ENCODE measurements around the gene VEGFC. TPM values are rescaled to one million over a fixed set of nuclear protein-coding genes. Genes with fewer than 3 reads are reported as not detected.

VEGFC gene
- polyA plus RNA-seq, 1 donor from 2014 or later: 0.63 TPM

DNA sequence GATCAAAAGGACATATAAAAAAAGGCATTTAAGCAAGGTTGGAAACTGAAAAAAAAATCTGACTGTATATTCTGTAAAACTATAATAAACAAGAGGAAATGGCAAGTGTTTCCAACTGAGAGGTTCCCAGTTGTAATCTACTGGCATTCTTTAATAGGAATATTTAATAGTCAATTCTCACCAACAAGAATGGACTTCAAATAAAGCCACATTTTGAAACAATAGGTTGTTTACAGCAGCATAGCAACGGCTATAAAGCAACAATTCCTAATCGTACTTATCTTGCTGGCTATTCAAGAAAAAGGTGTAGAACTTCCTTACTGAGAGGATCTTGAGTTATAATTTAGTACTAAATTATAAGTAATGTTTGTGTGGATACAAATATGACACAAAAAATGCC lies 75.5 kb downstream of the VEGFC start:
- no peak overlapping the region for H3K4me3 ChIP-seq (ENCODE audit: low read length)
- no peak for TF ChIP-seq SMC3 (conservative IDR thresholded peaks at IDR 0.05; ENCODE audit: poor library complexity)
- no peak for TF ChIP-seq EP300 (conservative IDR thresholded peaks at IDR 0.05; ENCODE audit: poor library complexity, severe bottlenecking)
- TF ChIP-seq MXI1 (conservative IDR thresholded peaks at IDR 0.05; ENCODE audit: poor library complexity, severe bottlenecking): no peak
- no peak for TF ChIP-seq POLR2AphosphoS5 (IDR thresholded peaks at IDR 0.05)
- TF ChIP-seq, protein P1, sequence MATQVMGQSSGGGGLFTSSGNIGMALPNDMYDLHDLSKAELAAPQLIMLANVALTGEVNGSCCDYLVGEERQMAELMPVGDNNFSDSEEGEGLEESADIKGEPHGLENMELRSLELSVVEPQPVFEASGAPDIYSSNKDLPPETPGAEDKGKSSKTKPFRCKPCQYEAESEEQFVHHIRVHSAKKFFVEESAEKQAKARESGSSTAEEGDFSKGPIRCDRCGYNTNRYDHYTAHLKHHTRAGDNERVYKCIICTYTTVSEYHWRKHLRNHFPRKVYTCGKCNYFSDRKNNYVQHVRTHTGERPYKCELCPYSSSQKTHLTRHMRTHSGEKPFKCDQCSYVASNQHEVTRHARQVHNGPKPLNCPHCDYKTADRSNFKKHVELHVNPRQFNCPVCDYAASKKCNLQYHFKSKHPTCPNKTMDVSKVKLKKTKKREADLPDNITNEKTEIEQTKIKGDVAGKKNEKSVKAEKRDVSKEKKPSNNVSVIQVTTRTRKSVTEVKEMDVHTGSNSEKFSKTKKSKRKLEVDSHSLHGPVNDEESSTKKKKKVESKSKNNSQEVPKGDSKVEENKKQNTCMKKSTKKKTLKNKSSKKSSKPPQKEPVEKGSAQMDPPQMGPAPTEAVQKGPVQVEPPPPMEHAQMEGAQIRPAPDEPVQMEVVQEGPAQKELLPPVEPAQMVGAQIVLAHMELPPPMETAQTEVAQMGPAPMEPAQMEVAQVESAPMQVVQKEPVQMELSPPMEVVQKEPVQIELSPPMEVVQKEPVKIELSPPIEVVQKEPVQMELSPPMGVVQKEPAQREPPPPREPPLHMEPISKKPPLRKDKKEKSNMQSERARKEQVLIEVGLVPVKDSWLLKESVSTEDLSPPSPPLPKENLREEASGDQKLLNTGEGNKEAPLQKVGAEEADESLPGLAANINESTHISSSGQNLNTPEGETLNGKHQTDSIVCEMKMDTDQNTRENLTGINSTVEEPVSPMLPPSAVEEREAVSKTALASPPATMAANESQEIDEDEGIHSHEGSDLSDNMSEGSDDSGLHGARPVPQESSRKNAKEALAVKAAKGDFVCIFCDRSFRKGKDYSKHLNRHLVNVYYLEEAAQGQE (IDR thresholded peaks at IDR 0.05; ENCODE audit: borderline replicate concordance): no peak
- TF ChIP-seq TAF1 (IDR thresholded peaks at IDR 0.05; ENCODE audit: low read depth): no peak
- H3K36me3 ChIP-seq (ENCODE audit: insufficient read depth, low read length): no peaks in the 10 kb centered on the region
- no peaks in the 10 kb centered on the region for H3K79me2 ChIP-seq (replicated peaks; ENCODE audit: insufficient read depth, low read length)
- H3K27me3 ChIP-seq (ENCODE audit: insufficient read depth, low read depth, low read length): no peaks in the 10 kb centered on the region
- no peak overlapping the region for H3K9ac ChIP-seq (ENCODE audit: low read length)
- H3F3A ChIP-seq (ENCODE audit: insufficient read depth, low read length, poor library complexity, severe bottlenecking): no peaks in the 10 kb centered on the region
- H3K9me2 ChIP-seq (ENCODE audit: insufficient read depth, low read length): no peaks in the 10 kb centered on the region
- H4K20me1 ChIP-seq (ENCODE audit: insufficient read depth): no peaks in the 10 kb centered on the region
- no peak overlapping the region for H2AFZ ChIP-seq (ENCODE audit: low read depth, low read length)
- H3K9me3 ChIP-seq (ENCODE audit: low read length): no peaks in the 10 kb centered on the region
- H3K27ac ChIP-seq (ENCODE audit: low read length): no peak overlapping the region
- no peak overlapping the region for H3K4me2 ChIP-seq (ENCODE audit: low read length)

DNA sequence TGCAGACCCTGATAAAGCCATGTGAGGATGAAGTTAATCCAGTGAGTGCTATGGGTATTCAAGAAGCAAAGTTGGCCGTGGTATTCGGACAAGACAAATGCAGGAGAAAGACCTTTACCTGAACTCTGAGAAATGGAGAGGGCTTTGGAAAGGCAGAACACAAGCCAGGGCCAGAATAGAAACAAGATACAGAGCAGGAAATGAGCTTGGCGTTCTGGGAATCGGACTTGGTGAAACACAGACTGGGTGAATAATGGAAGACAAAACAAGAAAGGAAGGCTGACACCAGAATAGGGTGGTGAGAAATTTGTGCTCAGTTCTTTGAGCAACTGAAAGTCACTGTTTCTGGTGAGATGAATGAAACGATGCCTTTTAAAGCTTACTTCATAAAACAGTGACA lies 83.3 kb downstream of the VEGFC start:
- TF ChIP-seq POLR2AphosphoS5 (IDR thresholded peaks at IDR 0.05) (no peak), RAD21 (conservative IDR thresholded peaks at IDR 0.05) (no peak), MXI1 (conservative IDR thresholded peaks at IDR 0.05; ENCODE audit: poor library complexity, severe bottlenecking) (no peak), EP300 (conservative IDR thresholded peaks at IDR 0.05; ENCODE audit: poor library complexity, severe bottlenecking) (no peak), SMC3 (conservative IDR thresholded peaks at IDR 0.05; ENCODE audit: poor library complexity) (no peak), EZH2 (IDR thresholded peaks at IDR 0.05; ENCODE audit: borderline replicate concordance, insufficient read depth, low read length, poor library complexity, severe bottlenecking) (no peak), TAF1 (IDR thresholded peaks at IDR 0.05; ENCODE audit: low read depth) (no peak)
- TF ChIP-seq, protein P2, sequence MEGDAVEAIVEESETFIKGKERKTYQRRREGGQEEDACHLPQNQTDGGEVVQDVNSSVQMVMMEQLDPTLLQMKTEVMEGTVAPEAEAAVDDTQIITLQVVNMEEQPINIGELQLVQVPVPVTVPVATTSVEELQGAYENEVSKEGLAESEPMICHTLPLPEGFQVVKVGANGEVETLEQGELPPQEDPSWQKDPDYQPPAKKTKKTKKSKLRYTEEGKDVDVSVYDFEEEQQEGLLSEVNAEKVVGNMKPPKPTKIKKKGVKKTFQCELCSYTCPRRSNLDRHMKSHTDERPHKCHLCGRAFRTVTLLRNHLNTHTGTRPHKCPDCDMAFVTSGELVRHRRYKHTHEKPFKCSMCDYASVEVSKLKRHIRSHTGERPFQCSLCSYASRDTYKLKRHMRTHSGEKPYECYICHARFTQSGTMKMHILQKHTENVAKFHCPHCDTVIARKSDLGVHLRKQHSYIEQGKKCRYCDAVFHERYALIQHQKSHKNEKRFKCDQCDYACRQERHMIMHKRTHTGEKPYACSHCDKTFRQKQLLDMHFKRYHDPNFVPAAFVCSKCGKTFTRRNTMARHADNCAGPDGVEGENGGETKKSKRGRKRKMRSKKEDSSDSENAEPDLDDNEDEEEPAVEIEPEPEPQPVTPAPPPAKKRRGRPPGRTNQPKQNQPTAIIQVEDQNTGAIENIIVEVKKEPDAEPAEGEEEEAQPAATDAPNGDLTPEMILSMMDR (IDR thresholded peaks at IDR 0.05; ENCODE audit: poor library complexity, severe bottlenecking): no peak
- TF ChIP-seq, protein P1 (IDR thresholded peaks at IDR 0.05; ENCODE audit: borderline replicate concordance): no peak
- H3F3A ChIP-seq (ENCODE audit: insufficient read depth, low read length, poor library complexity, severe bottlenecking): no peaks in the 10 kb centered on the region
- no peak overlapping the region for H3K4me2 ChIP-seq (ENCODE audit: low read length)
- no peak overlapping the region for H3K27ac ChIP-seq (ENCODE audit: low read length)
- H4K20me1 ChIP-seq (ENCODE audit: insufficient read depth): no peaks in the 10 kb centered on the region
- no peak overlapping the region for H3K9ac ChIP-seq (ENCODE audit: low read length)
- no peaks in the 10 kb centered on the region for H3K27me3 ChIP-seq (ENCODE audit: insufficient read depth, low read depth, low read length)
- H3K79me2 ChIP-seq (replicated peaks; ENCODE audit: insufficient read depth, low read length): no peaks in the 10 kb centered on the region
- no peak overlapping the region for H3K4me3 ChIP-seq (ENCODE audit: low read length)
- H3K36me3 ChIP-seq (ENCODE audit: insufficient read depth, low read length): no peaks in the 10 kb centered on the region
- no peaks in the 10 kb centered on the region for H3K9me3 ChIP-seq (ENCODE audit: low read length)
- no peak overlapping the region for H2AFZ ChIP-seq (ENCODE audit: low read depth, low read length)
- H3K9me2 ChIP-seq (ENCODE audit: insufficient read depth, low read length): no peaks in the 10 kb centered on the region

Measured in neural cell (in vitro differentiated cells).